AG09319 (cell line): ENCODE measurements around the gene HIRA.

ENCODE experiments used
- DNase-seq: peaks from one replicate; pipeline ENCODE4 v3.0.0-alpha.2; 2010; ENCODE audit warnings: low read depth; ENCODE audit errors: extremely low read depth
- TF ChIP-seq, protein P1 (sequence below): IDR thresholded peaks from 2 replicates; pipeline ENCODE4 v1.5.1; 2011; ENCODE audit warnings: low read depth, mild to moderate bottlenecking, inconsistent platforms, low read length, moderate library complexity

The HIRA gene

GRCh38 chr22:19402642-19403191 is 28.8 kb downstream of the HIRA start:
- TF ChIP-seq, protein P1, sequence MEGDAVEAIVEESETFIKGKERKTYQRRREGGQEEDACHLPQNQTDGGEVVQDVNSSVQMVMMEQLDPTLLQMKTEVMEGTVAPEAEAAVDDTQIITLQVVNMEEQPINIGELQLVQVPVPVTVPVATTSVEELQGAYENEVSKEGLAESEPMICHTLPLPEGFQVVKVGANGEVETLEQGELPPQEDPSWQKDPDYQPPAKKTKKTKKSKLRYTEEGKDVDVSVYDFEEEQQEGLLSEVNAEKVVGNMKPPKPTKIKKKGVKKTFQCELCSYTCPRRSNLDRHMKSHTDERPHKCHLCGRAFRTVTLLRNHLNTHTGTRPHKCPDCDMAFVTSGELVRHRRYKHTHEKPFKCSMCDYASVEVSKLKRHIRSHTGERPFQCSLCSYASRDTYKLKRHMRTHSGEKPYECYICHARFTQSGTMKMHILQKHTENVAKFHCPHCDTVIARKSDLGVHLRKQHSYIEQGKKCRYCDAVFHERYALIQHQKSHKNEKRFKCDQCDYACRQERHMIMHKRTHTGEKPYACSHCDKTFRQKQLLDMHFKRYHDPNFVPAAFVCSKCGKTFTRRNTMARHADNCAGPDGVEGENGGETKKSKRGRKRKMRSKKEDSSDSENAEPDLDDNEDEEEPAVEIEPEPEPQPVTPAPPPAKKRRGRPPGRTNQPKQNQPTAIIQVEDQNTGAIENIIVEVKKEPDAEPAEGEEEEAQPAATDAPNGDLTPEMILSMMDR: no peak
- DNase-seq: no peak

DNA sequence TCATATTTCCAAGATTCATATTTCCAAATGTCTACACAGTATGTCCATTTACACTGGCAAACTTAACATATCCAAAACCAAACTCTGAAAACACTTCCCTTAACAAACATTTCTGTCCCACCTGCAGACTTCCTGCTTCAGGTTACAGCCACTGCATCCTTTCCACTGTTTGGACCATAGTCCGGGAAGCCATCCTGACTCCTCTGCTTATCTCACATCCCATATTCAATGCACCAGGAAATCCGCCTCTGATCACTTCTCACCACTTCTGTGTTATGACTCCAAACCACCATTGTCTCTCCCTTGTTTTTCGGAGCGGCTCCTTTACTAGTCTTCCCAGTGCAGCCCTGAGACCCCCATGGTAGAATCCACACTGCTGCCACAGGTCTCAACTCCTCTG is 30.1 kb downstream of the HIRA start:
- DNase-seq: no peak
- TF ChIP-seq, protein P1: no peak

DNA sequence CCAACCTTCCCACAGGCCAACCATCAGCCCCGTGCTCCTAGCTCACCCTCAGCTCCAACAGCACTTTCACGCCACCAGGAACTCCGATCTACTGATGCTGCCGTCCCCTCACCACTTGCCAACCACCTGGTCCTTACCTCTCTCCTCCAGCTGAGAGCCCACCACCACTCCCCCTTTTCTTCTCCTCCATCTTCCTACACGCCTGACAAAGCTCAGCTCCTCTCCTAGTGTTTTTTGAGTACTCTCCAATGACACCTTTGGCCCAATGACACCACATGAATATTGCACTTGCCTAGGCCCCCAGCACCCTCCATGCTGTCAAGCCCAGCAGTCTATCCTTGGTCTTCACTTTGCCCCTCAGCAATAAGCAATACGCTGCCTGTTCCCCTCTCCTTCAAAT is 30.7 kb downstream of the HIRA start:
- TF ChIP-seq, protein P1: no peak
- no peak for DNase-seq

GRCh38 chr22:19398652-19399051 is 32.9 kb downstream of the HIRA start:
- no peak for DNase-seq
- TF ChIP-seq, protein P1: no peak

- TF ChIP-seq, protein P1: no peak
- no peak for DNase-seq
Measured at GRCh38 chr22:19398206-19398605, 33.3 kb downstream of the HIRA start.

GRCh38 chr22:19397734-19398104 is 33.8 kb downstream of the HIRA start:
- TF ChIP-seq, protein P1: no peak
- no peak for DNase-seq

DNA sequence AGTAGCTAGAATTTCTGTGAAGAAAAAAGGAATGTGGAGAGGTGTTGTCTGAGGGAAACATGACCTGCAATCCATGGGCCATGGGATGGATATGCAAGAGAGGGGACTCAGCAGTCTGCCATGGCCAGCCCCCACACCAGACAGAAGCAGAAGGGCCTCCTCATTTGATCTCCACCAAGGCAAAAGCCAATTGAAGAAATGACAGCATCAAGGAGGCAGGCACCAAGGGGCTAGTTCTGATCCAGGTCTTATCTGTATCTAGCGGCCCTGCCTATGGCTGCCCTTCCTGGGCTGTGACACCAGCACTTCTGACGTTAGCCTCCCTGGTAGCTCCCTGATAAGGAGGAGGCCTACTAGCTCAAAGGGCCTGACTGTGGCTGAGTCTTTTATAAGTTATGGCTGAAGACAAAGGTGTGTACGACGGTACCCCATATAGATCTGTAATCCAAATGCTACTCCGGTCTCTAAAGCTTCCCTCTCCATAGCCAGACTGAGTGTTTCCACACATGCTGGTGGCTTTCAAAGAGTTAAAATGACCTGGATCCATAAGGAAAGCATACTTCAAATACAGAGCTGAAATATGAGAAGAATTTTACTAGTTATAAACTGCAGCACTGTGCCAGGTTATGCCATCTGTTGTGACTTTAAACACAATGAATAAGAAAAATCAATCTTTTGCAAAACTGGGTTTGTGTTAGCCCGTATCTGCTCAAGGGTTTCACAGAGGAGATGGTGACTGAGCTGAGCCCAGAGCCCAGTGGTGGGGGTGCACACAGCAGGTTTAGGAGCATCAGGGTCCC is 34.4 kb downstream of the HIRA start:
- TF ChIP-seq, protein P1: no peak
- no peak for DNase-seq
